ENCODE measurements around the gene WNT4.
"Not testable (repeated sequence)": the region's sequence is repeated elsewhere in the genome, so short reads cannot be mapped to it uniquely, and the experiment has no call there.

WNT4 gene

GRCh38 chr1:22107126-22107525, 35.8 kb downstream of the WNT4 start:
- no peak for DNase-seq

GRCh38 chr1:22105611-22106207, 37.2 kb downstream of the WNT4 start:
- peak in 1 of 2 experiments; percentile 7 for DNase-seq

GRCh38 chr1:22104865-22105437, 37.9 kb downstream of the WNT4 start:
- DNase-seq: no peak

- DNase-seq: no peak
Measured at GRCh38 chr1:22104094-22104493, 38.8 kb downstream of the WNT4 start.

GRCh38 chr1:22102746-22103145, 40.2 kb downstream of the WNT4 start:
- DNase-seq: no peak

GRCh38 chr1:22101995-22102394, 40.9 kb downstream of the WNT4 start:
- DNase-seq: no peak

- DNase-seq: no peak
Measured at GRCh38 chr1:22101199-22101598, 41.7 kb downstream of the WNT4 start.

GRCh38 chr1:22100168-22100567, 42.7 kb downstream of the WNT4 start:
- no peak for DNase-seq

- DNase-seq: no peak
Measured at GRCh38 chr1:22098752-22099151, 44.1 kb downstream of the WNT4 start.

GRCh38 chr1:22096463-22096862, 46.4 kb downstream of the WNT4 start:
- no peak for DNase-seq

- no peak for DNase-seq
Measured at GRCh38 chr1:22096036-22096435, 46.9 kb downstream of the WNT4 start.

GRCh38 chr1:22093513-22093912, 49.4 kb downstream of the WNT4 start:
- DNase-seq: no peak

- DNase-seq: not testable (repeated sequence)
Measured at GRCh38 chr1:22092026-22092768, 50.7 kb downstream of the WNT4 start.

- no peak for DNase-seq
Measured at GRCh38 chr1:22090867-22091266, 52.0 kb downstream of the WNT4 start.

GRCh38 chr1:22089787-22090186, 53.1 kb downstream of the WNT4 start:
- DNase-seq: no peak

GRCh38 chr1:22089134-22089571, 53.7 kb downstream of the WNT4 start:
- DNase-seq: no peak

GRCh38 chr1:22088331-22088730, 54.6 kb downstream of the WNT4 start:
- no peak for DNase-seq

- no peak for DNase-seq
Measured at GRCh38 chr1:22080191-22080590, 62.7 kb downstream of the WNT4 start.

GRCh38 chr1:22078133-22078532, 64.8 kb downstream of the WNT4 start:
- no peak for DNase-seq

- DNase-seq: no peak
Measured at GRCh38 chr1:22077728-22078127, 65.2 kb downstream of the WNT4 start.

GRCh38 chr1:22076346-22076745, 66.6 kb downstream of the WNT4 start:
- DNase-seq: no peak

- DNase-seq: no peak
Measured at GRCh38 chr1:22075718-22076117, 67.2 kb downstream of the WNT4 start.

- no peak for DNase-seq
Measured at GRCh38 chr1:22074803-22075202, 68.1 kb downstream of the WNT4 start.

- no peak for DNase-seq
Measured at GRCh38 chr1:22071511-22071910, 71.4 kb downstream of the WNT4 start.
